ELR (cell line): Measurements from ENCODE around the gene FSTL4.

ENCODE experiments used
- DNase-seq: peaks from one replicate; pipeline ENCODE4 v3.0.0-alpha.2; 2015; ENCODE audit warnings: low read depth

FSTL4 gene

GRCh38 chr5:133384903-133385302 is 227.4 kb downstream of the FSTL4 start:
- DNase-seq, result no peak

DNA sequence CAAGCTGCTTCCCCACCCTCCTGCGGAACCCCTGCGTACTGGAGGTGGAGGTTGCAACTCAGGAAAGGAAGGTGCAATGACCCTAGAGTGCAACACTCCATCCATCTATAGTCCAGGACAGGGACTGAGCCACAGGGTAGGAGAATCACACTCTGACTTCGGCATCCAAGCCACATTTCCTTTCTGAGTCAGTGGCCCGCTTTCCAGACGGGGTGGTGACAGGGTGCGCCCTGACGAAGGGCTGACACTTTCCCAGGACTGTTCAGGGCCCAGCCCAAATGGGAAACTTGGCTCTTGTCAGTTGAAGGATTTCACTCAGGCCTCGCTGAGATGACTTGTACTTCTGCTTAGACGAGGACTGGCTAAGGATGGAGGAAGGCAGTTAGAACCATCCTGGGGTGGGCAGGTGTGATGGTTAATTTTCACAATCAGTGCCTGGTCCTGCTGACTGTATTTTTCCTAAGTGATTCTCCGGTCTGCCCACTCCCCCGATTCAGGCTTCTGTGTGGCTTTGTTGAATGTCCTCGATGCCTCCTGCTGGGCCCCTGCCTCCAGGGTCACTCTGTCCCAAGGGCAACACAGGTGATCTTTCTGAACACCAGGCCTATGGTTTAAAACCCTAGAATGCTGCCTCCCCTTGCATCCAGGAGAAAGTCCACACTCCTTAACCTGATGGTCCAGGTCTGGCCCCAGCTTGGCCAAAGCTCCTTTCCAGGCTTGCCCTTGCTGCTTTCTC is 228.1 kb downstream of the FSTL4 start:
- DNase-seq, result no peak

DNA sequence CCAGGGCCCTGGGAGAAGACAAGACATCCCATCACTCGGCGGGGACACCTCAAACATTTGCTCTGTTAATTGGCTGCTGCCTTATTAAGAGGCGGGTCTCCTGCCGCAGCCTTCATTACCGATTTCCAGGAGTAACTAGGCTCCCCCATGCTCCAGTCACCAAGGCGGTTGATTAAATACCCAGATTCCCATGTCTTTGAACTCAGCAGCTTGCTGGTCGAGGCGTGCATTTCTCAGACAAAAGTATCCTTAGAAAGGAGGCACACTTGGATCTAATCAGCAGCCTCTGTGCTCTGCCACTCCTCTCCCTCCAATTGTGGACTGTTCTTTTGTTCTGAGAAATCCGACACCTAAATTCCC is 228.8 kb downstream of the FSTL4 start:
- DNase-seq, result no peak

- no peak for DNase-seq
Observed at GRCh38 chr5:133382661-133383579, 229.4 kb downstream of the FSTL4 start.

DNA sequence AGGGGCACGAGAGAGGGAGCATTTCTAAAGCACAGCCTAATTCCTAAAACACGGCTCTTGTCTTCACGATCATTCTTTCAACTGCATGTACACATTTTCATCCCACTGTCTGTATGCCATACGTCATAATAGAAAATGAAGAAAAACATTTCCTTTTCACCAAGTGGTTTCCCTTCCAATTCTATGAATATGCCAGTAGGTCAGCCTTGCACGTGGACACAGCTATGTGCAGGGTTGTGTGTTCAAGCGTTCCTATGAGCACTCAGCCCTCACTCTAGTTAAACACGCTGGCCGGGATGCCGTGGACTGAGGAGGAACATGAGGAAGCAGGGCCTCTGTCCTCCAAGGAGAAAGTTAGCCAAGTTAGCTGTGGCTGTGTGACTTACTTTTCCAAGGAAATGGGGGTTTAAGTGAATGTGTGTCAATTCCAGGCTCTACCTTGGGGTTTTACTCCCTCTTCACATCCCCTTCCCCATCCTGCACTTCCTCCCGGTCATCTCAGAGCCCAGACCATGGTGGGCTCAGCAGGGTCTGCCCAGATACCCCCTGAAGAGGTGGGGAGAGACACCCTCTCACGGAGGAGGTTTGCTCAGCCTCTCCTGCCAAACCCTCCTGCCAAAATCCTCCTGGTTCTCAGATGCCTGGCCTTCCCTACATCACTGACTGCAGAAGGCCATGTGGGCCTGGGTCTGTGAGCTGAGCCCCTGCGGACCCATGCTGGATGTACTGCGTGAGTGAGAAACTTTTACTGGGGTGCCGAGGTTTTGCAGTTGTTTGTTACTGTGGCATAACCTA is 230.6 kb downstream of the FSTL4 start:
- no peak for DNase-seq

- no peak for DNase-seq
Observed at GRCh38 chr5:133381041-133381440, 231.3 kb downstream of the FSTL4 start.

GRCh38 chr5:133377736-133378135 is 234.6 kb downstream of the FSTL4 start:
- no peak for DNase-seq

- peak; percentile 4 for DNase-seq
Observed at GRCh38 chr5:133376986-133377385, 235.4 kb downstream of the FSTL4 start.

DNA sequence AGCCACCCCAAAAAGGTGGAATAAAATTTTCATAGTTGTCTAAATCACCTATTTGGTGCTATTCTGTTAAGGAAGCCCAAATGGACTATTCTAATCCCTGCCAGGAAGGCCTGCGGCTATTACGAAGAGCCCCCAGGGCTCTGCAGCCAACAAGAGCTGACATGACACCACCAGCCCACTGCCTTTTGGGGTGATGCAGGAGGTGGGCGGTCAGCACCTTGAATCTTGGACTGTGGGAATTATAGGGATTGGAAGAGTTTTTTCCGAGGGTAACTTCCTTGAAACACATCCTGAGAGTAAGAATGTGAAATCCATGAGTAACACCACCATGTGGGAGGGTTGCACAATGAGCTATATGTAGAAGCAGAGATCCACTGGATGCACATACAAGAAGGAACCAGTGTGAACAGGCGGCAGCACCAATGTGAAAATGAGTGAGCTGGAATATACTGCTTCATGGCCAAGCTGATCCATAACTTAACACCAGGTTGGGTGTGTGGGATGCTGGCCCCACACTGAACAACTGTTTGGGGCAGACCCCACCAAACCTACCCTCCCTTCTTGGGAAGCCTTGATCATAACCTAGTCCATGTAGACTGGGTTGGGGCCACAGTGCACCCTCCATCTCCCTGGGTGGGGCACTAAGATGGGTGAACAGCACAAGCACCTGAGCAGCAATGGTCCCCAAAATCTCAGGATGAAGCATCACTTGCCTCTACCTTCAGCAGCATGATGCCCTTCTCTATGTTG is 239.0 kb downstream of the FSTL4 start:
- peak; percentile 13 for DNase-seq

GRCh38 chr5:133372293-133372937 is 239.9 kb downstream of the FSTL4 start:
- DNase-seq, result no peak

GRCh38 chr5:133371371-133372155 is 240.8 kb downstream of the FSTL4 start:
- no peak for DNase-seq

DNA sequence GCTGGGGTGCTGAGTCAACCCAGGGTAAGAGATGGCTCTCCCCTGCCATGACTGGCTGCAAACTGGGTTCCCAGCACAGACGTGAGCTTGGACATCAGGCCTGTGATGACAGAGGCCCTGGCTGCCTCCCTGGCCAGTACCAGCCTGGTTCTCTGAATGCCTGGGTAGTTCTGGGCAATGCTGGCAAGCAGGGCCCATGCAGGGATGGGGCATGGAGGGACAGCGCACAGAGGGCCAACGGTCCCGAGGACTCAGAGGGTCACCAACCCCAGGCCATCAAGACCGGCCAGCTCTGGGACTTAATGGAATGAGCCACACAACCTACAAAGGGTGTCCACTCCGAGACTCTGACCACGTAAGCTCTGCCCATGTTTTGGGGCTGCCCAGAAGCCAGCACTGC is 241.4 kb downstream of the FSTL4 start:
- no peak for DNase-seq

GRCh38 chr5:133370036-133370831 is 242.1 kb downstream of the FSTL4 start:
- DNase-seq, result no peak

GRCh38 chr5:133368916-133369783 is 243.2 kb downstream of the FSTL4 start:
- no peak for DNase-seq

GRCh38 chr5:133367984-133368383 is 244.4 kb downstream of the FSTL4 start:
- DNase-seq, result no peak

- no peak for DNase-seq
Observed at GRCh38 chr5:133367071-133367786, 245.1 kb downstream of the FSTL4 start.

DNA sequence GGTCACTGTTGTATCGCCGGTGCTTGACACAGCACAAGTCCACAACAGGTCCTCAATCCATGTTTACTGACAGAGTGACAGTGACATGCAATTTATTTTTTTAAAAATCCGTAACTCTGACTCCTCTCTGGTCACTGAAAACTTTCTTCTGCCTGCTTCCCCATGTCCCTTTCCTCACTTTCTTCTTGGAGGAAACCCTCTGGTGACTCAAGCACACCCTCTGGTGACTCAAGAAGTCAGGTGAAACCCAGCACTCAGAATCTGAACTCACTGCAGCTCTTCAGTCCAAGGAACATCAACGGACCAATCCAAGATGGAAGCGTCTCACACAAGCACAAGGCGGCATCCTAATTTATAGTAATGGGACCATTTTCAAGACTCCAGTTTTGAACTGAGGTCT is 245.9 kb downstream of the FSTL4 start:
- DNase-seq, result peak; percentile 6

GRCh38 chr5:133365738-133366137 is 246.6 kb downstream of the FSTL4 start:
- no peak for DNase-seq
